Measurements from ENCODE around the gene KCNJ10. TPM values are rescaled to one million over a fixed set of nuclear protein-coding genes. Genes with fewer than 3 reads are reported as not detected.

The KCNJ10 gene
- total and polyA plus RNA-seq, 5 experiments from 2014 or later = 0.29 TPM; not detected in 4

GRCh38 chr1:159986531-159986930 lies 83.4 kb downstream of the KCNJ10 start:
- H3K36me3 Mint-ChIP-seq = no peaks in the 10 kb centered on the region
- H3K4me3 Mint-ChIP-seq = no peak overlapping the region
- DNase-seq = no peak
- POLR2A ChIA-PET = no interaction called here
- H3K4me1 Mint-ChIP-seq = peaks cover 0 to 3% (median 2%) of the 10 kb centered on the region in 4 donors
- no peak for ATAC-seq
- H3K27ac Mint-ChIP-seq = no peak overlapping the region
- no peaks in the 10 kb centered on the region for H3K9me3 Mint-ChIP-seq
- H3K27me3 Mint-ChIP-seq = peaks cover 11 to 36% (median 27%) of the 10 kb centered on the region in 5 donors

GRCh38 chr1:159986093-159986492 lies 83.9 kb downstream of the KCNJ10 start:
- no peak overlapping the region for H3K27ac Mint-ChIP-seq

DNA sequence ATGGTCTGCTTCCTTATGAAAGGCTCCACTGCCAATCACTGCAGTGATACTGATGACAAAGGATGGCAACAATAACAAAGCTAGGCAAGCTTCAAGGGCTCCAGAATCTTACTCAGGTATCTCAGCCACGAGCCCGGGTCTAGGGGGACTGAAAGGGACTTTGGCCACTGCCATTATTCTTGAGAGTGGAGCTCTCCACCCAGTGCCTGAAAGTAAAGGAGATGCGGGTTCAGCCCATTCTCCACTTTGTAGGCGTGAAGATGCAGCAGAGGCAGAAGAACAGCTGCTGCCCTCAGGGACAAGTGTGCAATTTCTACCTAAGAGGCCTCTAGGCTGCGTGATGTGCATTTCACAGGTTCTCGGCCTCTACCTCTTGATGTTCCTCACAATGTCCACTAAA lies 84.5 kb downstream of the KCNJ10 start:
- Mint-ChIP-seq H3K27ac (no peak overlapping the region), H3K27me3 (peaks cover 13 to 37% (median 31%) of the 10 kb centered on the region in 5 donors), H3K36me3 (no peaks in the 10 kb centered on the region)

More at GRCh38 chr1:159986093-159986492, 83.9 kb downstream of the KCNJ10 start:
- Mint-ChIP-seq H3K9me3 (no peaks in the 10 kb centered on the region), H3K4me3 (no peak overlapping the region), H3K4me1 (no peaks in the 10 kb centered on the region), H3K36me3 (no peaks in the 10 kb centered on the region), H3K27me3 (peaks cover 11 to 37% (median 27%) of the 10 kb centered on the region in 5 donors)
- POLR2A ChIA-PET = no interaction called here
- ATAC-seq (no peak), DNase-seq (no peak)

DNA sequence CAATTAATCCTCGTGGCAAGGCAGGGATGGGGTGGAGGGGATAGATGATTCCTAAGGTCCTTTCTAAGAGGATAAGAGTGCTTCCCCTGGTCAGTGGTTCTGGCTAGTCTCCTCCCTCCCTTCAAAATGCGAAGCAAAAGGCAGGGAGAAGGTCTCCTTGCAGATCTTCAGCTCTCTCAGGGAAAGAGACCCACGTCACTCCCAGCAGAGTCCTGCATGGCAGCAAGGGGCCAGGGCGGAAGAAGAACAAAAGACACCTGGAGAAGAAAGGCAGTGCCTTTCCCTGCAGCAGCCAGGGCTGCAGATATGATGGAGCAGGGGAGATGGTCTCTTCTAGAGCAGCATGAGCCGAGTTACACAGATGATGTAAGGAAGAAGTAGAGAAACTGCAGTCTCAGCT lies 86.3 kb downstream of the KCNJ10 start:
- Mint-ChIP-seq H3K4me1 (no peaks in the 10 kb centered on the region), H3K36me3 (no peaks in the 10 kb centered on the region), H3K9me3 (no peaks in the 10 kb centered on the region), H3K27ac (peak overlapping the region in 1 of 10 donors; percentile 15), H3K27me3 (peaks cover 19 to 52% (median 35%) of the 10 kb centered on the region in 5 donors), H3K4me3 (no peak overlapping the region)
- DNase-seq = no peak
- POLR2A ChIA-PET = no interaction called here
- no peak for ATAC-seq

More for the DNA sequence above, 84.5 kb downstream of the KCNJ10 start:
- POLR2A ChIA-PET = no interaction called here
- H3K4me3 Mint-ChIP-seq = no peak overlapping the region
- no peak for ATAC-seq
- no peak for DNase-seq
- no peaks in the 10 kb centered on the region for H3K4me1 Mint-ChIP-seq
- H3K9me3 Mint-ChIP-seq = no peaks in the 10 kb centered on the region

DNA sequence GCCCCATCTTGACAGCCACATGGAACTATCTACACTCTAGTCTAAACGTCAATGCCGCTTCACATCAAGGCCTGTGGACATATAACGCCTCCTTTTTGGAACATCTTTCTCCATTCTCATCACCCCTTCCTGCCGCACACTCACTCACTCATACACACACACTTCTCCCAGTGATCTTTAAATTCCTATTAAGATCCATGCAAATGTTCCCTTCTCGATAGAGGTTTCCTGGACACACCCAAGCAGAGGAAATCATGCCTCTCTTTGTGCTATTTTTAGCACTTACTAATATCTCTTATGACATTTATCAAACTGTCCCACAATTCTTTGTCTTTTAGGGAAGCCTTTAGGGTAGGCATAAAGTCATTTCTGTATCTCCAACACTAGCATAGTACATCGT lies 87.7 kb downstream of the KCNJ10 start:
- Mint-ChIP-seq H3K36me3 (no peaks in the 10 kb centered on the region), H3K4me1 (no peaks in the 10 kb centered on the region), H3K9me3 (no peaks in the 10 kb centered on the region), H3K27ac (no peak overlapping the region), H3K27me3 (peaks cover 16 to 54% (median 35%) of the 10 kb centered on the region in 5 donors), H3K4me3 (no peak overlapping the region)
- POLR2A ChIA-PET = no interaction called here
- ATAC-seq (no peak), DNase-seq (no peak)

GRCh38 chr1:159981351-159982055 lies 88.5 kb downstream of the KCNJ10 start:
- ATAC-seq = no peak

DNA sequence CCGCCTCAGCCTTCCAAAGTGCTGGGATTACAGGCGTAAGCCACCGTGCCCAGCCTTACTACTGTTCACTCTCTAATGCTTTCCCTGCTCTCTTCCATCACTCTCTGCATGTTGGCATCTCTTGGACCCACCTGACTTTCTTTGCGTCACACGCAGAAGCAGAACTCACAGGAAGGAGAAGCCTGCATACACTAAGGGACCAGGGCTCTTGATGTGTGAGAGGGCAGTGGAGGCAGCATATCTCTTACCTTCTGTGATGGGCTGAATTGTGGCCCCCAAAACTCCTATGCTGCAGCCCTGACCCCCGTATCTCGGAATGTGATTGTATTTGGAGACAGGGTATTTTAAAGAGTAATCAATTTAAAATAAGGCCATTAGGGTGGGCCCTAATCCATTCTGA lies 89.2 kb downstream of the KCNJ10 start:
- no peaks in the 10 kb centered on the region for H3K36me3 Mint-ChIP-seq
- POLR2A ChIA-PET = interaction anchor here (0.7 kb wide), 1 partner anchor 421 kb away, joined by 3 read pairs; no protein-coding TSS in a partner anchor
- H3K4me1 Mint-ChIP-seq = no peaks in the 10 kb centered on the region

More at GRCh38 chr1:159981351-159982055, 88.5 kb downstream of the KCNJ10 start:
- Mint-ChIP-seq H3K9me3 (no peaks in the 10 kb centered on the region), H3K4me1 (no peaks in the 10 kb centered on the region), H3K27me3 (peaks cover 16 to 62% (median 41%) of the 10 kb centered on the region in 5 donors), H3K27ac (no peak overlapping the region), H3K4me3 (no peak overlapping the region), H3K36me3 (no peaks in the 10 kb centered on the region)
- no peak for DNase-seq
- POLR2A ChIA-PET = no interaction called here

DNA sequence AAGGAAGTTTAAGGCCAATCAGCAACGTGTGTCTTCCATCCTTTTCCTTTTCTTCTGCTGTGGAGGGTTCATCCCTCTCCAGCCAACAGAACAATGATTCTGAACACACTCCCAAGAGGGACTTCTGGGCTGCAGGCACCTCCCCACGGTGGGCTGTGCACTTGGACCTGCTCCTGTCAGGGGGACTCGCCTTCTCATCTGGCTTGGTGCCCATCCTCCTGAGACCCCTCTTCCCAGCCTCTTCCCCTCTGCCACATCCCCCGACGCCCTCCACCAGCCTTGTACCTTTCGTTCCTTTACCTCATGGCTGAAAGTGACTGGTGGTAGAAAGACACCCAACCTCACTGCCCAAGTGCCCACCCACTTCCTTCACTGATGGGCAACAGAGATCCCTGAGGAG lies 89.9 kb downstream of the KCNJ10 start:
- no peaks in the 10 kb centered on the region for H3K9me3 Mint-ChIP-seq
- H3K4me1 Mint-ChIP-seq = no peaks in the 10 kb centered on the region
- no peak overlapping the region for H3K4me3 Mint-ChIP-seq
- no peak overlapping the region for H3K27ac Mint-ChIP-seq
- no peak for DNase-seq
- no peaks in the 10 kb centered on the region for H3K36me3 Mint-ChIP-seq
- no peak for ATAC-seq
- POLR2A ChIA-PET = interaction anchor here (0.7 kb wide), 1 partner anchor 421 kb away, joined by 3 read pairs; no protein-coding TSS in a partner anchor
- peaks cover 15 to 56% (median 39%) of the 10 kb centered on the region in 5 donors for H3K27me3 Mint-ChIP-seq

More for the DNA sequence above, 89.2 kb downstream of the KCNJ10 start:
- ATAC-seq = no peak
- no peaks in the 10 kb centered on the region for H3K9me3 Mint-ChIP-seq
- H3K4me3 Mint-ChIP-seq = no peak overlapping the region
- H3K27ac Mint-ChIP-seq = no peak overlapping the region
- DNase-seq = no peak
- peaks cover 16 to 63% (median 41%) of the 10 kb centered on the region in 5 donors for H3K27me3 Mint-ChIP-seq

DNA sequence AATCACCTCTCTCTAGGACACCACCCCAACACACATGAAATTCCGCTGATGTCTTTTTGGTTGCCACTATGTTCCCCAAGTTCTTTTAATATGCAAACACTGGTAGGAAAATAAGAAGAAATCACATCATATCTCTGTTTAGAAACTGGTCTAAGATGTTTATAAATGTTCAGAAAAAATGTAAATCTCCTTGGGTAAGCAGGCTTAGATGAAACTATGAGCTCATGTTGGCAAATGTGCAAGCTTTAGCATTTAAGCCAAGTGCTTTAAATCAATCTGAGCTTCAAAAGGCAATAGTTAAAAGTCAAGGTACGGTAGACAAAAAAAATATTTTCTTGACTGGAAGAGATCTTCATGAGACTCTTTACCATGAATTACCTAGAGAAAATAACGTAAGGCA lies 90.7 kb downstream of the KCNJ10 start:
- Mint-ChIP-seq H3K27me3 (peaks cover 14 to 54% (median 37%) of the 10 kb centered on the region in 5 donors), H3K27ac (no peak overlapping the region), H3K4me1 (no peaks in the 10 kb centered on the region), H3K36me3 (no peaks in the 10 kb centered on the region), H3K9me3 (no peaks in the 10 kb centered on the region), H3K4me3 (no peak overlapping the region)
- DNase-seq = no peak
- POLR2A ChIA-PET = no interaction called here
- no peak for ATAC-seq

DNA sequence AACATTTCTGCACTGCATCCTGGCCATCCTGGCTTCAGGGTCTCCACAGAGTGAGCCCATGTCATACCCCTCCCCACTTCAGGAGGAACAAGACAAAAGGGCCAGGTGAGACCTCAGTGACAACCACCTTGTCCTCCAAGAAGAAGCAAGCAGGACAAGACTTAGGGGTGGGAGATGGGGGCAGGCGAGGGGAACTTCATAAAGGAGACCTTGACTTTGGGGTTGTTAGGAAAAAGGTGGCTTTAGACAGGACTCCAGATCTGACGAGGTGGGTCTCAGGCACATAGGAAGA lies 91.9 kb downstream of the KCNJ10 start:
- ATAC-seq (no peak), DNase-seq (no peak)
- H3K27ac Mint-ChIP-seq = no peak overlapping the region

GRCh38 chr1:159977364-159978106 lies 92.4 kb downstream of the KCNJ10 start:
- Mint-ChIP-seq H3K27ac (no peak overlapping the region), H3K4me1 (no peaks in the 10 kb centered on the region), H3K4me3 (no peak overlapping the region), H3K9me3 (no peaks in the 10 kb centered on the region), H3K36me3 (no peaks in the 10 kb centered on the region), H3K27me3 (peaks cover 16 to 37% (median 30%) of the 10 kb centered on the region in 5 donors)
- no peak for ATAC-seq
- POLR2A ChIA-PET = no interaction called here
- no peak for DNase-seq

More for the DNA sequence above, 91.9 kb downstream of the KCNJ10 start:
- Mint-ChIP-seq H3K27me3 (peaks cover 16 to 43% (median 32%) of the 10 kb centered on the region in 5 donors), H3K36me3 (no peaks in the 10 kb centered on the region), H3K9me3 (no peaks in the 10 kb centered on the region), H3K4me1 (no peaks in the 10 kb centered on the region), H3K4me3 (no peak overlapping the region)
- POLR2A ChIA-PET = no interaction called here

DNA sequence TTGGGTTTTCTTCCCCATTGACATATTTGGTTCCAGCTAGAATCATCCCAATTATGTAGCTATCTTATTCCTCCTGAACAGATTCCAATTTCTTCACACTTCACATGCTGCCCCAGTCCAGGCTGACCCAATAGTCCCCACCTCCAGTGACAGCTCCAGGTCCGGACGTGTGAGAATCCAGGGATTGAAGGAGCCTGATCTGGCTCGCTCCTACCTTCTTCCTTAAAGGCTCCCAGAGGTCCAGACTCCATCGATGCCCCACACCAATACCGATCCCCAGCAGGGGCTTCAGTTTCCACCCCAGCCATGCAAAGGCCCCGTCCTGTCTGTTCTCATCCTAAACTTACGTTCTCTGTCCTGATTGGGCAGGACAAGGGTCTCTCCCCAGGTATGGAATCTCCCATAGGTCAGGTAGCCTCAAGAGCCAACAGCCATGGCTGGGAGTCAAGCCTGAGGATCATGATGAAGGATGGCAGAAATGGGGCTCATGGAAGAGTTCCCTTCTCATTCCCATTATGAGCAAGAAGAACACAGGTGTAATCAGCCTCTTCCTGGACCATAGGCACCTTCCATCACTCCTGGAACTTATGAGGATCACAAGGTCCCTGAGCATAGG lies 95.5 kb downstream of the KCNJ10 start:
- Mint-ChIP-seq H3K9me3 (no peaks in the 10 kb centered on the region), H3K4me1 (no peaks in the 10 kb centered on the region), H3K36me3 (no peaks in the 10 kb centered on the region), H3K27me3 (peaks cover 6 to 25% (median 17%) of the 10 kb centered on the region in 5 donors), H3K4me3 (no peak overlapping the region), H3K27ac (no peak overlapping the region)
- ATAC-seq = no peak
- DNase-seq = no peak
- POLR2A ChIA-PET = no interaction called here

DNA sequence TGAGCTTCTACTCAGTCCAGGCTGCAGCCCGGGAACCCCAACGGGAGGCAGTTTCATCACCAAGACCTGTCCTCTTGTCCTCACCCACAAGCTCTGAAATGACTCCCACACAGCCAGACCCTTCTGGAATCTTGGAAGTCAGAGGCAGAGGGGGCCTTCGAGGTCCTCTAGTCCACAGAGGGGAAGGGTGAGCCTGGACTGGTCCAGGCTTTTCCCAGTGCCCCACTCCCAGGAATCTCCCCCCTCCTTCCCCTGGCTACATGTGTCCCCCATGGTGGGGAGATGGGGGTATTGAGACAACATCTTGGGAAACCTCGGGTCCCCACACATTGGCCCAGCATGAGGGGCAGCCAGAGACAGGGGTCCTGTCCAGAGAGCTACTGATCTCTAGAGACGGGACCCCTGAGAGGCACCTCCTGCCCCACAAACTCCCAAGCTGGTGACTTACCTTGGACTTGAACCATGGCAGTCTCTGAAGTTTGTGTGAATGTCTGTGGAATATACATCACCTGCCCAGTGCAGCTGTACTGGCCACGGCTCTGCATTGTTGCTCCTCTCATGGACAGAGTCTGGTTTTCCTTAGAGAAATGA lies 96.5 kb downstream of the KCNJ10 start:
- no peaks in the 10 kb centered on the region for H3K36me3 Mint-ChIP-seq
- POLR2A ChIA-PET = no interaction called here
- ATAC-seq = no peak

More for the DNA sequence above, 96.5 kb downstream of the KCNJ10 start:
- Mint-ChIP-seq H3K9me3 (no peaks in the 10 kb centered on the region), H3K27me3 (peaks cover 6 to 25% (median 19%) of the 10 kb centered on the region in 5 donors), H3K4me1 (no peaks in the 10 kb centered on the region), H3K27ac (no peak overlapping the region), H3K4me3 (no peak overlapping the region)
- DNase-seq = no peak
